GM15510 (cell line): ENCODE results near the gene PLEKHA5.

ENCODE experiments used
- POLR2A ChIP-seq: IDR thresholded peaks from 3 replicates; pipeline ENCODE4 v1.6.1; 2011; ENCODE audit warnings: borderline replicate concordance; ENCODE audit not compliant: insufficient read length; ENCODE audit errors: extremely low read depth

PLEKHA5 gene, protein sequence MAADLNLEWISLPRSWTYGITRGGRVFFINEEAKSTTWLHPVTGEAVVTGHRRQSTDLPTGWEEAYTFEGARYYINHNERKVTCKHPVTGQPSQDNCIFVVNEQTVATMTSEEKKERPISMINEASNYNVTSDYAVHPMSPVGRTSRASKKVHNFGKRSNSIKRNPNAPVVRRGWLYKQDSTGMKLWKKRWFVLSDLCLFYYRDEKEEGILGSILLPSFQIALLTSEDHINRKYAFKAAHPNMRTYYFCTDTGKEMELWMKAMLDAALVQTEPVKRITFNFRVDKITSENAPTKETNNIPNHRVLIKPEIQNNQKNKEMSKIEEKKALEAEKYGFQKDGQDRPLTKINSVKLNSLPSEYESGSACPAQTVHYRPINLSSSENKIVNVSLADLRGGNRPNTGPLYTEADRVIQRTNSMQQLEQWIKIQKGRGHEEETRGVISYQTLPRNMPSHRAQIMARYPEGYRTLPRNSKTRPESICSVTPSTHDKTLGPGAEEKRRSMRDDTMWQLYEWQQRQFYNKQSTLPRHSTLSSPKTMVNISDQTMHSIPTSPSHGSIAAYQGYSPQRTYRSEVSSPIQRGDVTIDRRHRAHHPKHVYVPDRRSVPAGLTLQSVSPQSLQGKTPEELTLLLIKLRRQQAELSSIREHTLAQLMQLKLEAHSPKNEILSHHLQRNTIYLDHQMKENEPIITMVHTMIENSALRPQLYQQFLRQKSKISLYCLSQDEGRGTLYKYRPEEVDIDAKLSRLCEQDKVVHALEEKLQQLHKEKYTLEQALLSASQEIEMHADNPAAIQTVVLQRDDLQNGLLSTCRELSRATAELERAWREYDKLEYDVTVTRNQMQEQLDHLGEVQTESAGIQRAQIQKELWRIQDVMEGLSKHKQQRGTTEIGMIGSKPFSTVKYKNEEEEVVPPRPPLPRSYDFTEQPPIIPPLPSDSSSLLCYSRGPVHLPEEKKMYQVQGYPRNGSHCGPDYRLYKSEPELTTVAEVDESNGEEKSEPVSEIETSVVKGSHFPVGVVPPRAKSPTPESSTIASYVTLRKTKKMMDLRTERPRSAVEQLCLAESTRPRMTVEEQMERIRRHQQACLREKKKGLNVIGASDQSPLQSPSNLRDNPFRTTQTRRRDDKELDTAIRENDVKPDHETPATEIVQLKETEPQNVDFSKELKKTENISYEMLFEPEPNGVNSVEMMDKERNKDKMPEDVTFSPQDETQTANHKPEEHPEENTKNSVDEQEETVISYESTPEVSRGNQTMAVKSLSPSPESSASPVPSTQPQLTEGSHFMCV

GRCh38 chr12:19129486-19130223 lies at the start of gene PLEKHA5:
PLEKHA5 (plus strand) TSS chr12:19129733; CDS start chr12:19129800, 67 bp downstream.
- no peak for TF ChIP-seq POLR2A

DNA sequence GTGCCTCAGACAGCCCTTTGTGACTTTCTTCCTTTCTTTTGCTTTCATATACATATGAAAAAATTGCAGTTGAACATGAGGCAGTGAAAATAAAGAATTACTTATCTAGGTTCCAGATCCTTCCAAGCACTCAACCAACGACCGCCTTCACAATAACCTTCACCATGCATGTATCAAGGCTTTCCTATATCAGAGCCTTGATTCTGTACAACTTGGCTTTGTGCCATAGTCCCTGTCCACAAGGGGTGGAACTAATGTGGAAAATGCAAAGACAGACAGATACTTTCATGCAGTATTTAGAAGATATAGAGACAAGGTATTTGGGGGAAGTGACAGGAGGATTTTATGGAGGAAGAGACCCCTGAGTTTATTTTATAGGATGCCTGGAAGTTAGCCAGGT lies 48.6 kb upstream of the PLEKHA5 start:
- TF ChIP-seq POLR2A = no peak

DNA sequence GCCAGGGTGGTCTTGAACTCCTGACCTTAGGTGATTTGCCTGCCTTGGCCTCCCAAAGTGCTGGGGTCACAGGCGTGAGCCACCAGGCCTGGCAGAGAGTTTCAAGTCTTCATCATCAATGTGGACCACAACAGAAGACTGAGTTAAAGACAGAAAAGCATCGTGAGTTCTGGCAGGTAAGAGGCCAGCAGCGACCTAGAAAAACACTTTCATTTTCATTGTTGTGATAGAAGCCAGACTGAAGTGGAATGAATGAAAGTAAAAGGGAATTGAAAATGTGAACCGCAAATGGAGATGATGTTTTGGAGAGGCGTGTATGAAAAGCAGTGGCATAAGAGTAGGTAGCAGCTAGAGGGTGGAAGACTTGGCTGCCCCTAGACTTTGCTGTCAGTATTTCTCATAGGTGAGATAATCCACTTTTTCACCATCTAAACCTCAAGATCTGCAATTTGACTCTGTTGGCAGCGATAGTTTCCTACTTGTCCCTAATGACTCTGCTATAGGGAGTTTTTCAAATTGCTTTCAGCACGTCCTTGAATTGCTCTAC lies 47.1 kb upstream of the PLEKHA5 start:
- TF ChIP-seq POLR2A = no peak

DNA sequence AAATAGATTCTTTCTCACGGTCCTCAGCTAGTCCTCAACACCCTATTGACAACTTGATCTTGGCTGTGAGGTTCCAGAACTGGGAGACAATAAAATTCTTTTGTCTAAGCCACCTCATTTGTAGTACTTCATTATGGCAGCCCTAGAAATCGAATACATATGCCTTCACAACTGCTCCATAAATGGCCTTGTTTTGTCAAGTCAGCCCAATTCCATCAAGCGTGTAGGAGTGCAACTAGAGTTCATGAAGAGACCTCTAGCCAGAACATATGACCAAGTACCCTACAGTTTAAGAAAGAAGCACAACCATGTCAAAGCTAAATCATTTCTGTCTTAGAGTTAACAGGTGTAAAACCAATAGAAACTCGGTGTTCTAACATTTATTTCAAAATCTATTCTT lies 45.0 kb upstream of the PLEKHA5 start:
- TF ChIP-seq POLR2A = no peak

DNA sequence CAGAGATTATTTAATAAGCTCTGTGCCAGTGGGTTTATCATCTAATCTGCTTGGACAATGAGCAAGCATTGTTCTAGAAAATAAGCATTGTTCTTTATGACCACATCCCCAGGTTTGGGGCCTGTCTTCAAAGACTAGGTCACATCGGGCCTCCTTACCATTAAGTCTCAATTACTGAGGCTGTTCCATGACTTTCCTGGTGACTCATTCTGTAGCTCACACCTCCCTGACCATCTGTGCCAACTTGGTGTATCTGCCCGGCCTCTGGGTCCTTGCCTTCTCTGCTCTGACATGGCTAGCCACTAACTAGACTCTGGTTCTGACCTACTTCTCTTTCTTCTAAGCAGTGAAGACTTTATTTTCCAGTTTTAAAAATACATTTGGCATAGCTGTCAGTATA lies 44.4 kb upstream of the PLEKHA5 start:
- TF ChIP-seq POLR2A = no peak

GRCh38 chr12:19088606-19089005 lies 40.9 kb upstream of the PLEKHA5 start:
- TF ChIP-seq POLR2A = no peak

- TF ChIP-seq POLR2A = no peak
Measured at GRCh38 chr12:19093218-19093617, 36.3 kb upstream of the PLEKHA5 start.

DNA sequence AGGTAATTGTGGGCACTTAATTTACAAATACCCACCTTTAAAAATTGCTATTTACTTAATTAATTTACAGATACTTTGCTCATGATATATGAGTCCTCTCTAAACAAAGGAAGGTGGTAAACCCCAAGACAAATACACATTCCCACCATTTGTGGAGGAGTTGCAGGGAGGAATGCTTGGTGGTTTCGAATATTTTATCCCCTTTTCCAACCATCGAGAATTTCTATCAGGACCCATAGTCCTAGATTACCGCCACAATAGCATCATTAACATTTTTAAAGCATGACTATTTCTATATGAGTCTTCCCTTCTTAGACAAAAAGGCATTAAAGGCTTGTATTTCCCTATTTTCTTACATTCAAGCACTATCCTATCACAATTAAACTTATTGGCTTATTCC lies 34.2 kb upstream of the PLEKHA5 start:
- TF ChIP-seq POLR2A = no peak

DNA sequence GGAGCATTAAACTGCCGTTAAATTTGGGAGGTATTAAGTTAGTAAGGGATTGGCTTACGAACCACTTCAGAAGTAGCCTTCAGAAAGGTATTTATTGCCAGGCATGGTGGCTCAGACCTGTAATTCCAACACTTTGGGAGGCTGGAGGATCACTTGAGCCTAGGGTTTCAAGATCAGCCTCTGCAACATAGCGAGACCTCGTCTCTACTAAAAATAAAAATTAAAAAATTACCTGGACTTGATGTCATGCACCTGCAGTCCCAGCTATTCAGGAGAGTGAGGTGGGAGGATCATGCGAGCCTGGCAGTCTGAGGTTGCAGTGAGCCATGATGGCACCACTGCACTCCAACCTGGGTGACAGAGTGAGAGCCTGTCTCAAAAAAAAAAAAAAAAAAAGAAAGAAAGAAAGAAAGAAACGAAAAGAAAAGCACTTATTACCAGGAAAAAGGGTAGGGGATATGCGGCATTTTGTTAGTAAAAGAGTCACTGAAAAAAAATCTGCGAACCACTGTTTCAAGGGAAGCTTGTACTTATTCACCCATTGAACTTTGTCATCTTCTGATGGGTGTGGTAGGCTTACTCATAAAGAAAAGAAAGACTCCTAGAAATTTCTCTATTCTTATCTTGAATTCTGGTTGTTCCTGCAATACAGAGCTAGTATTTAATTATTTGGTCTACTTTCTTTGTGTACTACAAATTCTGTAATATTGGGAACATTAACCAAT lies 33.6 kb upstream of the PLEKHA5 start:
- no peak for TF ChIP-seq POLR2A

DNA sequence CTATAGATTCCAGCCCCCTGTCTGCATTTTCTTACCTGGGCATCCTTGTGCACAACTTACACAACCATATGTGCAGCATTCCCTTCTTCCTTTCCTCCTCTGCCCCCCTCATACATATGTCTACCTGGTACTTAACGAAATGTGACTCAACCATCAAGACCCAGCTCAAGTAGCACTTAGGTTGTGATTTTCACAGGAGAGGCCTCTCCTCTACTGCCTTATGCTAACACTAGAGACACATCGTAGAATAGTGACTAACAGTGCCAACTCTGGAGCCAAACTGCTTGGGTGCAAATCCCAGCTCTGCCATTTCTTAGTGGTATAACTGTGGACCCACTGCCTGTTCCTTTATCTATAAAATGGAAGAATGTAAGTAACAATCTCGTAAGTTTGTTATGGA lies 24.1 kb upstream of the PLEKHA5 start:
- no peak for TF ChIP-seq POLR2A

DNA sequence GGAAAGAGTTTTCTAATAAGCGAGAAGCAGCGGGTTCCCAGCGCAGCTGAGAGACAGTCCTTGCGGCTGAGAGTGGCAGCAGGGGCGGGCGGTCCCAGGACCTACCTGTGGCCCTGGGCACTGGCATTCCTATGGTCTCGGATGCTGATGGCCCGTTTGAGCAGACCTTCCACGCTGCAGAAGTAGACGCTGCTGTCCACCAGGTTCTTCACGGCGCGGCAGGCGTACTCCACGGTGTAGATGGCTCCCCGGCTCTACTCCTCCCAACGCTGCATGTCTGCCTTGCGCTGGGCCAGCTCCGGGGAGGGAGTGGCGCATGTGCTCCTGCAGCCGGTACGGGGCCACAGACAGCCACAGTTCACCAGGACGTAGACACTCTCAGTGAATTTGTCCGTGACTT lies 21.8 kb upstream of the PLEKHA5 start:
- TF ChIP-seq POLR2A = no peak

DNA sequence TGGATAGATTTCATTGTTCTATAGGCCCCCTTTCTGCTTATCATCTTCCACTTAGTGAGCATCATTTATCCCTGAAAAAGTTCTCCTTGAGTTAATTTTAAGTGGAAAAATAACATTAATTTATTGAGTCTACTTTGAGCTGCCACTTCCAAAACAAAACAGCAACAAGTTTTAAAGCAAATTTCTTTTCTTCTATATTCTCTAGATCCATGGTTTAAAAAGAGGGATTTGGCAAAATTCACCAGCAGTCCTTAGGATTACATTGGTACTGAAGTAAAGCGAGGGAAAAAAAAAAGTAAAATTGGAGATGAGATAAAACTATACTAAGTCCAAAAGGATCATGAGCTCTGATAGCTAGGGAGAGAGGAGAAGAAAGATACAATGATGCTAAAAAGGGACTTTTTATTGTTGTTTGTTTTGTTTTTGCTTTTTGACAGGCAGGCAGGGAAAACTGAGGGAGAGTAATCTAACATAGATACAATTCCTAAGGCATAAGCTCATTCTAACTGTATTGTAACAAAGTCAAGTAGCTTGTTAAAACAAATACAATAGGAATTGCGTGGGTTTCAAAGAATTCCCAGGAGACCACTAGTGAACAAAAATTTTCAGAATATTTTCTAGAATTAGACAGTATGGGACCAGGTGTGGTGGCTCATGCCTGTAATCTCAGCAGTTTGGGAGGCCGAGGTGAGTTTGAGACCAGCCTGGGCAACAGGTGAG lies 19.2 kb upstream of the PLEKHA5 start:
- TF ChIP-seq POLR2A = no peak

DNA sequence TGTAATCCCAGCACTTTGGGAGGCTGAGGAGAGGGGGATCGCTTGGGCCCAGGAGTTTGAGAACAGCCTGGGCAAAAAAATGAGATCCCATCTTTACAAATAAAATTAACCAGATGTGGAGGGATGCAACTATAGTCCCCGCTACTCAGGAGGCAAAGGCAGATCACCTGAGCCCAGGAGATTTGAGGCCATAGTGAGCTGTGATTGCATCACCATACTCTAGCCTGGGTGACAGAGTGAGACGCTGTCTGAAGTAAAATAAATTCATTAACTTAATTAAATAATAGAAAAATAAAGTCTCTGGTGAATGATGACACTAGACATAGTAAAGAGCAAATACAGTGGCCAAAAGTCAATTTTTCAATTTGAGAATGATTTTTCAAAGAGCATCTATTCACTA lies 16.1 kb upstream of the PLEKHA5 start:
- no peak for TF ChIP-seq POLR2A
